ENCODE data around the gene NOS1AP.

The NOS1AP gene

GRCh38 chr1:162141281-162142054, 72.0 kb downstream of the NOS1AP start:
- DNase-seq = no peak

- no peak for DNase-seq
Observed at GRCh38 chr1:162142968-162143367, 73.5 kb downstream of the NOS1AP start.

- DNase-seq = no peak
Observed at GRCh38 chr1:162144268-162144667, 74.8 kb downstream of the NOS1AP start.

DNA sequence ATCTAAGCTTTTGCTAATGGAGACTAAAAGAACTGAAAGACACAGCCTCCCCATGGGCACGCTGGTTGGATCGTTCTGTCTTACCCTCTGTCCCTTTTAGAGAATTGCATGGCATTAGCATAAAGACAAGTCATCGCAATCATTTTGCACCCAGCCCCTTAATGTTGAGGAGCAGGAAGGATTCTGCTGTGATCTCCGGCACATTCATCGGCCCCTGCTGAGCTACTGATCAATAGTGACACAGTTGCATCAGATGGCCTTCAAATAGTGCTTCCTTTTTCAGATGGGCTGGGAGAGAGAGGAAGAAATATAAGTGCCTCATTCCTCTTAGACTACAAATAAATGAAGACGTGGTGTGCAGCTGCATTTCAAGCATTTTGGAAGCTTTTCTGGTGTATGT, 75.4 kb downstream of the NOS1AP start:
- no peak for DNase-seq

DNA sequence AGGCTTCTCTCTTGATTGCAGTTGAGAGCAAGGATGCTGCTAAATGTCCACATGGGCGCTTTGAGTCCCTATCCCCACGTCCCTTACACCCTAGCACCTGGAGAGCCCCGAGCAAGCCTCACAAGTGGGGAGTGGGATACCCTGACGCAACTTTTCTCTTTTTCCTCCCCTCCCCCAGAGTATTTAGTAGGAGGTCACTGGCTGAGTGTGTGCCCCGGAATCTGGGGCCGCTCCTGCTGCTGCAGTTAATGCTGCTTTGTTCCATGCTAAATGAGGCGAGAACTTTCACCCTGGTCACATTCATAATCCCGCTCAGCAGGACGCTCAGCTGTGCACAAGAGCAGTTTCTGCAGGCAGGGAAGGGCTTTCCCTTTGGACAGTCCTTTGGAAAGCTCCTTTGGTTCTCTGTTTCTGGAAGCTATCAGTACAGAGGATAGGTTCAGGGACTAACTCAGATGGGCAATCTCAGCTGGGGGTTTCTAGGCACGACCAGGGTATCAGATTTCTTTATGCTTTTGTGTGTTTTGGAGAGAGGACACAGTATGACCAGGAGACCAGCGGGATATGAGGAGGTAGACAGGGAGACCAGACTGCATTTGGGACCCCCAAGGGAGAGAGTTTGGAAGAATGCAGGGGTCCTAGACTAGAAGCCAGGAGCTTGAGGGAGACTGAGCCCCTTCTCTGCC, 75.9 kb downstream of the NOS1AP start:
- peak; percentile 53 for DNase-seq

DNA sequence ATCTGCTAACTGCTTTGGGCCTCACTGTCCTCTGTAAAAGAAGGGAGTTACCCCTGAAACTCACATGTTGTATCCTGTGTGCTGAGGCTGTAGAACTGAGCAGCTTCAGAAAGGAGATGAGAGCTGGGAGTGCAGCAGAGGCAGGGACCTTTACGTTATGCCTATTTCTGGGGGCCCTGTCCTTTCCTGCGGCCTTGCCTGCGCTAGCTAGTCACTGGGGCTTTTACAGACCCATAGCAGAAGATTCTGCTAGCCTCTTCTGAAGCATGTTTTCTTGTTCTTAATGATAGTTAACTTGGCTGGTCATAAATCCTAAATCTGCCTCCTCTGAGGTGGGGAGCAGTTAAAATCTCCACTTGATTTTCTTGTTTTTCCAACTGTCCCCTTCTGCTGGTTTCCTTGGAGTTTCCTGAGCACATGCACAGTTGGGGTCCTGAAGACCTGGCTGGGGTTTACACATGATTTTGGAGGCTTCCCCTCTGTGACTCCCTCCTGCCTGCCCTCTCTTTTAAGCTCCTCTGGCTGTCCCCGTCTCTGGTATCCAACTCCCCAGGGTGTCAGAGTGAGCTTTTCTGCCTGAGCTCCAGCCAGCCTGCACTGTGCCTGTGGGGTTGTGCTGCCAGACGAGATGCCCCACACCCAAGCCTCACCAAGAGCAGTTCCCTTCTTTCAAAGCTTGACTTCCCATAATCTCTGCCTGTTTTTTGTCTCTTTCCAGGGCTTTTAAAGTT, 76.6 kb downstream of the NOS1AP start:
- no peak for DNase-seq

DNA sequence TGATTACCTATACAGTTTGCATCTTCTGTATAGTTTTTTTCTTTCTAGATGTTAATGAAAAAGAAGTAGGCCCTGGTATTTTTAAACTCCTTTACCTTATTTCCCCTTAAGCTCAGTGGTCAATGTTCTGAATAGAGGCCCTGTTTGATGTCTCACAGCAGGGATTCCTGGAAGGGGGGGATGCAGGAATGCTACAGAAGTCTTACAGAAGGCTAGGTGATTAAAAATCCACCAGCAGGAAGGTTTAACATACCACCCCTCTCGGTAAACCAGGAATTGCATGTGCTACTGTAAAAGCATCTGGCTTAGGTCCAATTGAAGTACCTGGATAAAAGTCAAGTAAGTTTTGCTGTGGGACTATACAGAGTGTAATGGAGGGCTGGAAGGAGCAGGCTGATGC, 78.3 kb downstream of the NOS1AP start:
- no peak for DNase-seq

DNA sequence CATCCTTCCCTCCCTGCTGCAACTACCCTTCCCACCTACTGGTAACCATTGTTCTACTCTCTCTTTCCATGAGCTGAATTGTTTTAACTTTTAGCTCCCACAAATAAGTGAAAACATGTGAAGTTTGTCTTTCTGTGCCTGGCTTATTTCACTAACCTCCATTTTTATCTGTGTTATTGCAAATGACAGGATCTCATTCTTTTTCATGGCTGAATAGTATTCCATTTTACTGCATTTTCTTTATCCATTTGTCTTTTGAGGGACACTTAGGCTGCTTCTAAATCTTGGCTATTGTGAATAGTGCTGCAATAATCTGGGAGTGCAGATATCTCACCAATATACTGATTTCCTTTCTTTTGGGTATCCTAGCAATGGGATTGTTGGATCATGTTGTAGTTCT, 80.6 kb downstream of the NOS1AP start:
- DNase-seq = no peak

GRCh38 chr1:162151900-162152829, 82.7 kb downstream of the NOS1AP start:
- no peak for DNase-seq

DNA sequence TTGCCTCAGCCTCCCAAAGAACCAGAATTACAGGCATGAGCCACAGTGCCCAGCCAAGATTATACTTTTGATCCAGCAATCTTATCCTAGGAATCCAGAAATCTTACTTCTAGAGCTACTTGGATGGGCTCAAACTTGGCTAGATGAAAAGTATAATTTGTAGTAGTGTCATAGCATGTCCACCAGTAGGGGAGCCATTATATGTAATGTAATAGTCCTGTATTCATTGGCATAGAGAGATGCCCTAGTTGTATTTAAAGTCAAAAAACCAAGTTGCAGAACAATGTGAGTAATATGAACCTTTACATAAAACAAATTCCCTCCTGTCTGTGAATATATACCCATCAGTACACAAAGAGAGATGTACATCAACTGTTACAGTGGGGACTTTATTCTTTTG, 83.9 kb downstream of the NOS1AP start:
- no peak for DNase-seq

- DNase-seq = no peak
Observed at GRCh38 chr1:162157469-162157868, 88.0 kb downstream of the NOS1AP start.

- DNase-seq = no peak
Observed at GRCh38 chr1:162158624-162159271, 89.3 kb downstream of the NOS1AP start.

- DNase-seq = peak; percentile 22
Observed at GRCh38 chr1:162159515-162159914, 90.0 kb downstream of the NOS1AP start.

- DNase-seq = no peak
Observed at GRCh38 chr1:162161916-162162550, 92.5 kb downstream of the NOS1AP start.

DNA sequence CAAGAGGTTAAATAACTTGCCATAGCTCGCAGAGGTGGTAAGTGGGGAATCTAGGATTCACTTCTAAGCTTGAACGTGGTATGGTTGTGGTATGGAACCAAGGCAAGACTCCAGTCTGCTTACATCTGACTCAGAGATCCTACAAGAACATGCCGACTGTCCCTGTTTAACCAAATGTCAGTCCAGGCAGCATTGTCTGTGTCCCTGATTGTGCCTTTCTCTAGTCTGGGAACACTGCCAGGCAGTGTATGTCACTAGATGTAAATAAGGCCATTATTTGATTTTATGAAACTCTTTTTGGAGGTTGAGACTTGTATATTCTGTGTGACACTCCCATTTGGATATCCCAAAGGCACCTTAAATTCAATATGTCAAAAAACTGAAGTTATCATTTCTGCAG, 96.0 kb downstream of the NOS1AP start:
- no peak for DNase-seq

- no peak for DNase-seq
Observed at GRCh38 chr1:162166917-162167615, 97.6 kb downstream of the NOS1AP start.

- no peak for DNase-seq
Observed at GRCh38 chr1:162168261-162168660, 98.8 kb downstream of the NOS1AP start.

DNA sequence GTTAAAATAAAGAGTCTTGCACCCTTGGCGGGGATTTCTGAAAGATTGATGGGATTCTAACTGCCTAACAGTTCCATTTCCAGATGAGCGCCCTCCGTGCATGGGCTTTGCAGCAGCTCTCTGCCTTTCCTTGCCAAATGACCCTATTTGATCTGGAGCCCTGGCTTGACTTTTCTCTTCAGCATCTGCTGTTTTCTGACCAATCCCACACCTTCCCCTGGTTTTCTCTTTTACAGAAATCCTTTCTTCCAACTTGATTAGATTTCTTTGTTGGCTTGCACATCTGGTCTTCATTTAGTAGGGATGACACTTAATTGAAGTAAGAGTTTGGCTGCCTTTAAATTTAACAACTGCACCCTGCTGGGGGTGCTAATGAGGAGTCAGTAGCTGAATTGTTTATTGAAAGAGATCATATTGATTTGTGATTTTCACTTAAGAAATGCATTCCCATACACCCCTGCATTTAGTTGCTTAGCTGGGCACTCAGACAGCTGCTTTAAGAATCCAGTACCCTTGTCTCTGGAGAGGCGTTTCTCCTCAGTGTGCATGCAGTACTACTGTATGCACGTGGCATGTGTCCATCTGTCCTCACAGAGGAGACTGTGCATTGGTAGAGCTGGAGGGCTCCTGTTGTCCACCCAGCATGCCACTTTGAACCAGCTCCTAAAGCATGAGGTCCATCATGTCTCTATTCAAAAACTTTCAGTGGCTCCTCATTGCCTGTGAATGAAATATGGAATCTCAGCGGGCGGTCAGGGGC, 99.7 kb downstream of the NOS1AP start:
- no peak for DNase-seq

DNA sequence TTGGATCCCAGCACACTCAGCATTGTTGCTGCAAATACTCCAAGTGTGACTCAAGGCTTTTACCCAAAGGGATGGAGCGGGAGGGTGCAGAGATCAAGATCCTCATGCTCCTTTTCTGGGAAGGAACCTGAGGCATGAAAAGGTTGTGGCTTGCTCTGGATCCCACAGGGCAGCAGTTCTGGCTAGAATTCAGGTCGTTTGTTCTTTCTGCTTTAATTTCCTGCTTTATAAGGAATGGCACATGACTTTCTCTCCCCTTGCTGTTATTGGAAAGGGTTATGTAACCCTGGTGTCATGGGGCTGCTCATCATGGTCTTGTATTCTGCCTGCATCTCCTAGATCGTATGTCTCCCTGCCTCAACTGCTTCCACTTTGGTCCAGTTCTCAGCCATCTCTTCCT, 101.6 kb downstream of the NOS1AP start:
- no peak for DNase-seq

Data from NCI-H510A (cell line).